Gastrocnemius medialis (tissue), 4 donors: ENCODE measurements around the gene MNAT1.

ENCODE experiments used
- POLR2A ChIP-seq, 2 donors: fragments of 450-650 bp; IDR thresholded peaks; one replicate each; pipeline ENCODE4 v1.6.1; 2017; ENCODE audit warnings: antibody characterized with exemption in 2 of 2, mild to moderate bottlenecking in 2 of 2, moderate library complexity in 2 of 2
- TF ChIP-seq, protein P1 (sequence below), 5 experiments: fragments of 450-650 bp in 3 of 5; fragments of 200-600 bp in 2 of 5; sonication (generic) in 2 of 5; IDR thresholded peaks in 4 of 5; conservative IDR thresholded peaks in 1 of 5; 1 replicate in 4 of 5; 2 replicates in 1 of 5; pipeline ENCODE4 v1.5.1; 2016 to 2019; ENCODE audit warnings: antibody characterized with exemption in 5 of 5, mild to moderate bottlenecking in 3 of 5, moderate library complexity in 3 of 5

- TF ChIP-seq POLR2A (IDR thresholded peaks at IDR 0.05) = no peak
- TF ChIP-seq, protein P1, sequence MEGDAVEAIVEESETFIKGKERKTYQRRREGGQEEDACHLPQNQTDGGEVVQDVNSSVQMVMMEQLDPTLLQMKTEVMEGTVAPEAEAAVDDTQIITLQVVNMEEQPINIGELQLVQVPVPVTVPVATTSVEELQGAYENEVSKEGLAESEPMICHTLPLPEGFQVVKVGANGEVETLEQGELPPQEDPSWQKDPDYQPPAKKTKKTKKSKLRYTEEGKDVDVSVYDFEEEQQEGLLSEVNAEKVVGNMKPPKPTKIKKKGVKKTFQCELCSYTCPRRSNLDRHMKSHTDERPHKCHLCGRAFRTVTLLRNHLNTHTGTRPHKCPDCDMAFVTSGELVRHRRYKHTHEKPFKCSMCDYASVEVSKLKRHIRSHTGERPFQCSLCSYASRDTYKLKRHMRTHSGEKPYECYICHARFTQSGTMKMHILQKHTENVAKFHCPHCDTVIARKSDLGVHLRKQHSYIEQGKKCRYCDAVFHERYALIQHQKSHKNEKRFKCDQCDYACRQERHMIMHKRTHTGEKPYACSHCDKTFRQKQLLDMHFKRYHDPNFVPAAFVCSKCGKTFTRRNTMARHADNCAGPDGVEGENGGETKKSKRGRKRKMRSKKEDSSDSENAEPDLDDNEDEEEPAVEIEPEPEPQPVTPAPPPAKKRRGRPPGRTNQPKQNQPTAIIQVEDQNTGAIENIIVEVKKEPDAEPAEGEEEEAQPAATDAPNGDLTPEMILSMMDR (IDR thresholded peaks at IDR 0.05 in 4 of 5, conservative IDR thresholded peaks at IDR 0.05 in 1 of 5) = no peak
Measured at GRCh38 chr14:60819575-60819974, 85.0 kb downstream of the MNAT1 start.
